Stimulated activated CD8-positive, alpha-beta memory T cell treated with anti-CD3 and anti-CD28 coated beads, Interleukin-4, amount 100 ng/mL, for 24 hours (primary cell): ENCODE results near the gene SYCP2L.
"Not testable (repeated sequence)": the region's sequence is repeated elsewhere in the genome, so short reads cannot be mapped to it uniquely, and the experiment has no call there.

Source experiments
- DNase-seq: peaks from one replicate; pipeline ENCODE4 v3.0.0-alpha.2; 2020; ENCODE audit warnings: low read depth

Gene SYCP2L

GRCh38 chr6:10886691-10887502 is at the start of gene SYCP2L:
SYCP2L (plus strand) TSS chr6:10887052; CDS start chr6:10887127, 75 bp downstream.
- DNase-seq, result peak; percentile 26

GRCh38 chr6:10837622-10837994 is 49.2 kb upstream of the SYCP2L start:
- no peak for DNase-seq

GRCh38 chr6:10837995-10838793 is 48.7 kb upstream of the SYCP2L start, which contains the start of gene MAK:
MAK (minus strand) TSS chr6:10838539; CDS start chr6:10830648, 7,891 bp downstream.
- peak; percentile 76 for DNase-seq

- DNase-seq, result no peak
Measured at GRCh38 chr6:10838794-10839333, 48.0 kb upstream of the SYCP2L start.

GRCh38 chr6:10843554-10843953 is 43.3 kb upstream of the SYCP2L start:
- DNase-seq, result no peak

- DNase-seq, result no peak
Measured at GRCh38 chr6:10847684-10848083, 39.2 kb upstream of the SYCP2L start.

GRCh38 chr6:10849901-10850300 is 37.0 kb upstream of the SYCP2L start:
- no peak for DNase-seq

- DNase-seq, result no peak
Measured at GRCh38 chr6:10850728-10851127, 36.1 kb upstream of the SYCP2L start.

- no peak for DNase-seq
Measured at GRCh38 chr6:10852361-10852960, 34.4 kb upstream of the SYCP2L start.

- not testable (repeated sequence) for DNase-seq
Measured at GRCh38 chr6:10853849-10854300, 33.0 kb upstream of the SYCP2L start.

- no peak for DNase-seq
Measured at GRCh38 chr6:10854922-10855632, 31.8 kb upstream of the SYCP2L start.

- DNase-seq, result no peak
Measured at GRCh38 chr6:10857259-10857658, 29.6 kb upstream of the SYCP2L start.

- no peak for DNase-seq
Measured at GRCh38 chr6:10861086-10861485, 25.8 kb upstream of the SYCP2L start.

GRCh38 chr6:10862361-10862760 is 24.5 kb upstream of the SYCP2L start:
- no peak for DNase-seq

- DNase-seq, result not testable (repeated sequence)
Measured at GRCh38 chr6:10863031-10863430, 23.8 kb upstream of the SYCP2L start.

GRCh38 chr6:10866709-10867108 is 20.1 kb upstream of the SYCP2L start:
- DNase-seq, result not testable (repeated sequence)

GRCh38 chr6:10867952-10868351 is 18.9 kb upstream of the SYCP2L start:
- DNase-seq, result no peak

- DNase-seq, result no peak
Measured at GRCh38 chr6:10873374-10873773, 13.5 kb upstream of the SYCP2L start.

GRCh38 chr6:10874207-10874606 is 12.6 kb upstream of the SYCP2L start:
- no peak for DNase-seq

GRCh38 chr6:10875026-10875425 is 11.8 kb upstream of the SYCP2L start:
- DNase-seq, result no peak

- no peak for DNase-seq
Measured at GRCh38 chr6:10877012-10877411, 9.8 kb upstream of the SYCP2L start.

- DNase-seq, result no peak
Measured at GRCh38 chr6:10877871-10878270, 9.0 kb upstream of the SYCP2L start.
